ENCODE measurements around the gene AKT1S1. TPM values are rescaled to one million over a fixed set of nuclear protein-coding genes. Genes with fewer than 3 reads are reported as not detected.
A peak's percentile ranks its signal among the peaks of the same experiment; 100 is the strongest.

Gene AKT1S1
- total and polyA plus RNA-seq, 2 of the 13 experiments (the other 11 are each of a cell fraction or from before 2014, with no cell fraction given): 13.5 to 27.8 TPM

GRCh38 chr19:49877020-49877878 is at the start of gene AKT1S1, which contains the start of gene TBC1D17 (continued):
- TF ChIP-seq ZBTB37 (CRISPR knock-in tag; IDR thresholded peaks at IDR 0.05): no peak
- TF ChIP-seq ZNF232 (CRISPR knock-in tag; IDR thresholded peaks at IDR 0.05; ENCODE audit: borderline replicate concordance): peak; percentile 51; the same call in 1 of the 2 replicates
- TF ChIP-seq CREB3 (CRISPR knock-in tag; IDR thresholded peaks at IDR 0.05): no peak
- no peak for TF ChIP-seq ATF3 (CRISPR knock-in tag; IDR thresholded peaks at IDR 0.05)
- peak; percentile 46 for TF ChIP-seq PHF5A (CRISPR knock-in tag; IDR thresholded peaks at IDR 0.05; ENCODE audit: low read depth, unreplicated experiment)
- TF ChIP-seq UBTF (CRISPR knock-in tag; IDR thresholded peaks at IDR 0.05): no peak
- TF ChIP-seq ZFP36L2 (CRISPR knock-in tag; IDR thresholded peaks at IDR 0.05): no peak
- TF ChIP-seq DMAP1 (CRISPR knock-in tag; IDR thresholded peaks at IDR 0.05): peak; percentile 71
- TF ChIP-seq ZNF770 (CRISPR knock-in tag; IDR thresholded peaks at IDR 0.05): no peak
- 0 out of 2 replicates have a peak, but pooled peaks have one; percentile 67 for TF ChIP-seq BRCA1 (CRISPR knock-in tag; IDR thresholded peaks at IDR 0.05)
- no peak for TF ChIP-seq MZF1 (CRISPR knock-in tag; IDR thresholded peaks at IDR 0.05; ENCODE audit: borderline replicate concordance)
- no peak for TF ChIP-seq ZMYM2 (CRISPR knock-in tag; IDR thresholded peaks at IDR 0.05)
- TF ChIP-seq SYNCRIP (IDR thresholded peaks at IDR 0.05; ENCODE audit: insufficient read depth, low read depth, low read length): no peak
- peak; percentile 87 for TF ChIP-seq CHD2 (IDR thresholded peaks at IDR 0.05; ENCODE audit: low read depth, low read length)
- peak; percentile 77 for TF ChIP-seq FOXP4 (CRISPR knock-in tag; IDR thresholded peaks at IDR 0.05)
- TF ChIP-seq TCF7L2 (IDR thresholded peaks at IDR 0.05; ENCODE audit: low read depth, low read length): no peak
- TF ChIP-seq MXD3 (CRISPR knock-in tag; IDR thresholded peaks at IDR 0.05): peak; percentile 41
- no peak for TF ChIP-seq TARDBP (CRISPR knock-in tag; IDR thresholded peaks at IDR 0.05)
